ENCODE data around the gene CDK14. TPM values are rescaled to one million over a fixed set of nuclear protein-coding genes. Genes with fewer than 3 reads are reported as not detected.

CDK14 gene
- total and polyA plus RNA-seq, 2 donors (not counting 3 experiments of a cell fraction or from before 2014, with no cell fraction given): 5.5 to 34.2 TPM

DNA sequence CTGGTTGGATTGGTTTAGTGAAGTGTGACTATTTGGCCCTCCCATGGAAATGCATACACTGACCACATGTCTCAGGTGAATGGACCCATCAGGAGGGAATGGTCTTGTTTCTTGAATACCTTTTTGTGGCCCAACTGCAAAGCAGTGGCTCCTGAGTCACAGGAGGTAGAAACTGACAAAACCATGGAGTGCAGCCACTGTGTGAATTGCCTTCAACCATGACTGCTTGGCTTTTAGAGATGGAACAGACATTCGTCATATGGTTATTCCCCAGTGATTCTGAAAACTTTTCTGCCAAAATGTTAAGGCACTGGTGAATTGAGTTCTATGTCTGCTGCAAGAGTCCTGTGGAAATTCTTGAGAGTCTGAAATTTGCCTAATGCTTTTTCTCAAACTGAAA lies 64.7 kb downstream of the CDK14 start:
- Histone ChIP-seq H3K4me1 (ENCODE audit: control insufficient read depth, extremely low read depth, insufficient read depth, low read length) (peaks cover 4% of the 10 kb centered on the region), H3K27ac (ENCODE audit: insufficient read depth, low read depth, low read length) (no peak overlapping the region), H3K9me3 (replicated peaks; ENCODE audit: control insufficient read depth, insufficient read depth, low read length) (no peaks in the 10 kb centered on the region), H3K27me3 (ENCODE audit: control insufficient read depth in 2 of 2, insufficient read depth in 2 of 2, low read length in 2 of 2) (no peaks in the 10 kb centered on the region), H4K20me1 (replicated peaks; ENCODE audit: control insufficient read depth, extremely low read depth, insufficient read depth, low read length) (no peaks in the 10 kb centered on the region), H2AFZ (ENCODE audit: low read depth, low read length) (no peak overlapping the region), H3K9ac (replicated peaks; ENCODE audit: extremely low read depth, insufficient read depth, low read length) (no peak overlapping the region), H3K9me1 (replicated peaks; ENCODE audit: control insufficient read depth, extremely low read depth, insufficient read depth, low read length) (no peaks in the 10 kb centered on the region), H3K36me3 (ENCODE audit: control insufficient read depth in 2 of 2, extremely low read depth in 1 of 2, insufficient read depth in 2 of 2, low read length in 2 of 2) (no peaks in the 10 kb centered on the region), H3K79me2 (ENCODE audit: control insufficient read depth, insufficient read depth, low read length) (peaks cover 44% of the 10 kb centered on the region), H3K4me3 (replicated peaks in 1 of 3; ENCODE audit: insufficient read depth in 1 of 3, low read depth in 1 of 3, low read length in 3 of 3) (no peak overlapping the region), H3K4me2 (ENCODE audit: insufficient read depth, low read length) (no peak overlapping the region)
- no peak for FAIRE-seq
- intact Hi-C loops (cut with micrococcal nuclease) (no loop called here), dilution Hi-C loops (cut with MboI; ENCODE audit: extremely low pct_ligation_motif_present, low sequenced_read_pairs) (no loop called here)
- CTCF ChIA-PET: interaction anchor here (1.1 kb wide), 1 partner anchor 97 kb away, joined by 3 read pairs; no protein-coding TSS in a partner anchor
- DNase-seq (ENCODE audit: low read depth, low spot score): no peak
- POLR2A ChIA-PET: no interaction called here
- BruUV-seq (replicated peaks): no TSS peak
- TF ChIP-seq POLR2A (IDR thresholded peaks at IDR 0.05; ENCODE audit: low read depth, low read length) (no peak), MYC (IDR thresholded peaks at IDR 0.05; ENCODE audit: low read depth, low read length) (no peak), CTCF (IDR thresholded peaks at IDR 0.05; ENCODE audit: extremely low read depth in 1 of 2, insufficient read depth in 1 of 2, low read depth in 1 of 2, low read length in 2 of 2) (no peak), GATA2 (IDR thresholded peaks at IDR 0.05; ENCODE audit: insufficient read depth, insufficient read length, low read depth, low read length) (no peak), FOS (IDR thresholded peaks at IDR 0.05; ENCODE audit: borderline replicate concordance, insufficient read depth, low read length) (no peak), POLR2AphosphoS5 (IDR thresholded peaks at IDR 0.05; ENCODE audit: insufficient read depth, low read depth, low read length) (no peak), JUN (IDR thresholded peaks at IDR 0.05; ENCODE audit: borderline replicate concordance, insufficient read depth, insufficient read length, low read depth) (no peak), EZH2 (IDR thresholded peaks at IDR 0.05; ENCODE audit: borderline replicate concordance, low read depth, low read length, severe bottlenecking) (no peak)
- TF ChIP-seq, protein P1, sequence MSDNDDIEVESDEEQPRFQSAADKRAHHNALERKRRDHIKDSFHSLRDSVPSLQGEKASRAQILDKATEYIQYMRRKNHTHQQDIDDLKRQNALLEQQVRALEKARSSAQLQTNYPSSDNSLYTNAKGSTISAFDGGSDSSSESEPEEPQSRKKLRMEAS (IDR thresholded peaks at IDR 0.05; ENCODE audit: insufficient read depth, insufficient read length): no peak
